Neural cell (in vitro differentiated cells): ENCODE results near the gene STRAP.

Source experiments
- CTCF ChIP-seq: fragments of 450-650 bp; IDR thresholded peaks from 2 replicates; pipeline ENCODE4 v1.5.1; 2014; ENCODE audit warnings: antibody characterized with exemption, mild to moderate bottlenecking, moderate library complexity; ENCODE audit not compliant: poor library complexity, severe bottlenecking
- EP300 ChIP-seq: fragments of 450-650 bp; conservative IDR thresholded peaks from 2 replicates; pipeline ENCODE4 v1.6.1; 2014; ENCODE audit warnings: antibody characterized with exemption, mild to moderate bottlenecking, moderate library complexity; ENCODE audit not compliant: poor library complexity, severe bottlenecking
- EZH2 ChIP-seq: fragments of 200-600, 300-800 bp; shearing (Covaris generic), sonication (generic); IDR thresholded peaks from 2 replicates; pipeline ENCODE4 v1.6.1; 2014; ENCODE audit warnings: antibody characterized with exemption, low read length, borderline replicate concordance, mild to moderate bottlenecking; ENCODE audit not compliant: insufficient read depth, poor library complexity, severe bottlenecking
- MXI1 ChIP-seq: fragments of 450-650 bp; conservative IDR thresholded peaks from 2 replicates; pipeline ENCODE4 v1.6.1; 2014; ENCODE audit warnings: antibody characterized with exemption, mild to moderate bottlenecking; ENCODE audit not compliant: poor library complexity, severe bottlenecking
- POLR2AphosphoS5 ChIP-seq: IDR thresholded peaks from 2 replicates; pipeline ENCODE4 v1.6.1; 2012
- RAD21 ChIP-seq: fragments of 450-650 bp; conservative IDR thresholded peaks from 2 replicates; pipeline ENCODE4 v1.6.1; 2014; ENCODE audit warnings: antibody characterized with exemption, mild to moderate bottlenecking, moderate library complexity
- REST ChIP-seq: IDR thresholded peaks from 2 replicates; pipeline ENCODE4 v1.6.1; 2012; ENCODE audit warnings: borderline replicate concordance
- SMC3 ChIP-seq: fragments of 450-650 bp; conservative IDR thresholded peaks from 2 replicates; pipeline ENCODE4 v1.6.1; 2014; ENCODE audit warnings: antibody characterized with exemption, mild to moderate bottlenecking, moderate library complexity; ENCODE audit not compliant: poor library complexity

GRCh38 chr12:15861404-15861803, 20.8 kb upstream of the STRAP start:
- TF ChIP-seq CTCF (no peak), EZH2 (no peak), MXI1 (no peak), POLR2AphosphoS5 (no peak), REST (no peak), EP300 (no peak), RAD21 (no peak), SMC3 (no peak)
